Esophagus squamous epithelium (tissue), 4 donors: ENCODE measurements around the gene TULP4.

Experiments used
- CTCF ChIP-seq, 6 experiments: fragments of 450-650 bp in 4 of 6; fragments of 200-600 bp in 2 of 6; sonication (generic) in 2 of 6; IDR thresholded peaks; one replicate each; pipeline ENCODE4 v1.5.1; 2016 to 2019; ENCODE audit warnings: antibody characterized with exemption in 6 of 6, mild to moderate bottlenecking in 4 of 6, moderate library complexity in 4 of 6
- POLR2A ChIP-seq, 4 donors: fragments of 450-650 bp; IDR thresholded peaks; one replicate each; pipeline ENCODE4 v1.6.1; 2017; ENCODE audit warnings: antibody characterized with exemption in 4 of 4, mild to moderate bottlenecking in 4 of 4, moderate library complexity in 3 of 4

GRCh38 chr6:158367816-158368215, 55.6 kb downstream of the TULP4 start:
- no peak for TF ChIP-seq CTCF (IDR thresholded peaks at IDR 0.05)
- no peak for TF ChIP-seq POLR2A (IDR thresholded peaks at IDR 0.05)
